ENCODE results near the gene NCAPD3.
"Not testable (repeated sequence)": the region's sequence is repeated elsewhere in the genome, so short reads cannot be mapped to it uniquely, and the experiment has no call there.

The NCAPD3 gene

GRCh38 chr11:134223836-134224709, at the start of gene NCAPD3, which contains the start of gene VPS26B:
Gene NCAPD3 (minus strand): TSS chr11:134223967. CDS start chr11:134223926, 41 bp downstream.
Gene VPS26B (plus strand): TSS chr11:134224671. CDS start chr11:134225123, 452 bp downstream.
- peak; percentile 93 to 94 for DNase-seq (ENCODE audit: low read depth in 2 of 2)

- DNase-seq (ENCODE audit: low read depth in 2 of 2) = no peak
Observed at GRCh38 chr11:134273317-134273712, 49.5 kb upstream of the NCAPD3 start.

- no peak for DNase-seq (ENCODE audit: low read depth in 2 of 2)
Observed at GRCh38 chr11:134272381-134273316, 48.9 kb upstream of the NCAPD3 start.

- no peak for DNase-seq (ENCODE audit: low read depth in 2 of 2)
Observed at GRCh38 chr11:134271978-134272377, 48.2 kb upstream of the NCAPD3 start.

GRCh38 chr11:134270250-134270714, 46.5 kb upstream of the NCAPD3 start:
- DNase-seq (ENCODE audit: low read depth in 2 of 2) = no peak

GRCh38 chr11:134267966-134268365, 44.2 kb upstream of the NCAPD3 start:
- DNase-seq (ENCODE audit: low read depth in 2 of 2) = no peak

GRCh38 chr11:134267461-134267860, 43.7 kb upstream of the NCAPD3 start:
- DNase-seq (ENCODE audit: low read depth in 2 of 2) = no peak

GRCh38 chr11:134266841-134267251, 43.1 kb upstream of the NCAPD3 start:
- DNase-seq (ENCODE audit: low read depth in 2 of 2) = no peak

- DNase-seq (ENCODE audit: low read depth in 2 of 2) = no peak
Observed at GRCh38 chr11:134266440-134266839, 42.7 kb upstream of the NCAPD3 start.

- no peak for DNase-seq (ENCODE audit: low read depth in 2 of 2)
Observed at GRCh38 chr11:134264966-134265764, 41.4 kb upstream of the NCAPD3 start.

- DNase-seq (ENCODE audit: low read depth in 2 of 2) = no peak
Observed at GRCh38 chr11:134261626-134262488, 38.1 kb upstream of the NCAPD3 start.

- DNase-seq (ENCODE audit: low read depth in 2 of 2) = no peak
Observed at GRCh38 chr11:134260983-134261382, 37.2 kb upstream of the NCAPD3 start.

- no peak for DNase-seq (ENCODE audit: low read depth in 2 of 2)
Observed at GRCh38 chr11:134260503-134260902, 36.7 kb upstream of the NCAPD3 start.

- DNase-seq (ENCODE audit: low read depth in 2 of 2) = no peak
Observed at GRCh38 chr11:134258577-134258976, 34.8 kb upstream of the NCAPD3 start.

GRCh38 chr11:134257101-134257500, 33.3 kb upstream of the NCAPD3 start:
- no peak for DNase-seq (ENCODE audit: low read depth in 2 of 2)

GRCh38 chr11:134255184-134255561, 31.4 kb upstream of the NCAPD3 start:
- not testable (repeated sequence) for DNase-seq (ENCODE audit: low read depth in 2 of 2)

GRCh38 chr11:134254433-134255183, 30.8 kb upstream of the NCAPD3 start:
- no peak for DNase-seq (ENCODE audit: low read depth in 2 of 2)

- peak; percentile 94 to 95 for DNase-seq (ENCODE audit: low read depth in 2 of 2)
Observed at GRCh38 chr11:134253188-134253993, 29.6 kb upstream of the NCAPD3 start, which contains the start of the genes ACAD8 and THYN1. Gene ACAD8 (plus strand): TSS chr11:134253568. CDS start chr11:134253601, 33 bp downstream. Gene THYN1 (minus strand): TSS chr11:134253352. CDS start chr11:134252882, 470 bp downstream.
